Activated naive CD4-positive, alpha-beta T cell treated with Interleukin-2 at 50 U/mL for 16 hours (primary cell): ENCODE data around the gene CLCN2.
A peak's percentile ranks its signal among the peaks of the same experiment; 100 is the strongest.

Experiments used
- DNase-seq: peaks from one replicate; pipeline ENCODE4 v3.0.0-alpha.2; 2020

The CLCN2 gene

DNA sequence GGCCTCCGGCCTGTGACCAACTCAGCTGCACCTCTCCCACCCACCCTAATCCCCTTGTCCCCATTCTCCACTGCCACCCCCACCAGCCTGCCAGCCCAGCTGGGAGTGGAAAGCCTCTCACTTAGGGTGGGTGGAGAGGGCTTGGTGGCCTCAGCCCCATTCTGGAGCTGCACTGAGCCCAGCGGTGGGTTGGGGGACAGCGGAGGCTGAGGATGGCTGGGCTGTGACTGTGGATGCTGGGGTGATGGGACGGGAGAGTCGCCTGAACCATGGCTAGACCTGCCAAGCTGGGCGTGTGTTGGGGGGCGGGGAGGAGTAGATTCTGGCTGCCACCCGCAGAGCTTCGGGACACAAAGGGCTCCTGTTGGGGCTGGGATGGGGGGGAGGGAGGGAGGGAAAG lies 1.8 kb downstream of the CLCN2 start:
- no peak for DNase-seq

GRCh38 chr3:184358921-184359350 lies 2.5 kb downstream of the CLCN2 start:
- DNase-seq = no peak

DNA sequence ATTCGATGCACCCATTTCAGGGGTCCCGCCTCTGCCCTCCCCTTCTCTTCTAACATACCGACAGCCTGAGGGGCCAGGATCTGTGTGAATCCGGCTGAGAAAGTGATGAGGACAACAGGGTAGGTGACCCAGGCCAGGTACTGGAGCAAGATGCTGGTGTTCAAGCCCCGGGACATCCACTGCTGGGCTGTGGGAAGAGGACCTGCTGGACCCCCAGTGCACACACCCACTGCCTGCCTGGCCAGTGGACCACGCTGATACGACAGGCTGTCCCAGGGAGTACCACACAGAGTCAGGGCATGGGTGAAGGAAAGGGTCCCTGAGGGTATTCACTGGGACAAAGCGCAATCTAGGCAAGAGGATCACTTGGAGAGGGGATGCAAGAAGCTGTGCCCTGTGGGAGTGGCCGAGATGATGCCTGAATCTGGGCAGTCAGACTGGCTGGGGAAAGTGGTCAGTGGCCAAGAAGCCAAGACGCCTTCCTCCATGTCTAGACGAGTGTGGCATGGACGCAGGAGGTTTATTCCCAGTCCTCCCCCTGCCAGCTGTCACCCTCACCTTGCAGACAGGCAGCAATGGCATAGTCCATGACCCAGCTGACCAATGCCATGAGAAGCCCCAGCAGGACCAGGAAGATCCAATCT lies 3.2 kb downstream of the CLCN2 start:
- DNase-seq = no peak

DNA sequence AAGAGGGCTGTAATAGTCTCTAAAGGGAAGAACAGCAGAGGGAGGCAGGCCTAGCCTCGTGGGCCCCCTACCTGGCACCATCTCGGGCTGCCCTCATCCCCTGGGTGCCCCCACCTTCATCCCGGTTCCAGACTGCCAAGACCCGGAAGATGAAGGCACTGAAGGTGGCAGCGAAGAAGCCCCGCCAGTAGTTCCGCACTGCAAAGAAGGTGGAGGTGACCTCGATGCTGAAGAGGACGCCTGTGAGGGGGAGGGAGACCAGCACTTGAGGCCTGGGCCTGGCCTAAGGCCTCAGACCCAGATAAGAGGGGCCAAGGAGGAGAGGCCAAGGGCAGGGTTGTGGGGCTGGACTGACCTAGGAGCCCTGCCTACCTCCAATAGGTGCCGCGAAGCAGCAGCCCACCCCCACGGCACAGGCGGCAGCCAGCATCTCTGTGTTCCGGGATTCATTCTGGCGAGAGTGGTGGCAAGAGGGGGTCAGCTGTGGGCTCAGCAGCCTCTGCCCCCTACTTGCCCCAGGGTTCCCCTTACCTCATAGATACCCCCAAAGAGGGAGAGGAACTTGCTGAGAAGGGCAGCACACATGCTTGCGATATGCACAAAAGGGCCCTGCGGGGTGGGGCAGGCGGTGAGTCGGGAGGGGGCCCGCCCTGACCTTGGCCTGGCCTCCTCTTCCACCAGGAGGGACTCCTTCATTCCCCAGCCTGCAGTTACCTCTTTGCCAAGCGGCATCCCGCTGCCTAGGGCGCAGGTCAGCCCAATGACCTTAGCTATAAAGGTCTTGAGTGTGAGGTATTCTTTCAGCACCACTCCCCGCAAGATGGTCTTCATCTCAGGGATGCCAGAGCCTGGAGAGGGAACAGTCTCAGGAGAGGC lies 3.9 kb downstream of the CLCN2 start:
- DNase-seq = no peak

DNA sequence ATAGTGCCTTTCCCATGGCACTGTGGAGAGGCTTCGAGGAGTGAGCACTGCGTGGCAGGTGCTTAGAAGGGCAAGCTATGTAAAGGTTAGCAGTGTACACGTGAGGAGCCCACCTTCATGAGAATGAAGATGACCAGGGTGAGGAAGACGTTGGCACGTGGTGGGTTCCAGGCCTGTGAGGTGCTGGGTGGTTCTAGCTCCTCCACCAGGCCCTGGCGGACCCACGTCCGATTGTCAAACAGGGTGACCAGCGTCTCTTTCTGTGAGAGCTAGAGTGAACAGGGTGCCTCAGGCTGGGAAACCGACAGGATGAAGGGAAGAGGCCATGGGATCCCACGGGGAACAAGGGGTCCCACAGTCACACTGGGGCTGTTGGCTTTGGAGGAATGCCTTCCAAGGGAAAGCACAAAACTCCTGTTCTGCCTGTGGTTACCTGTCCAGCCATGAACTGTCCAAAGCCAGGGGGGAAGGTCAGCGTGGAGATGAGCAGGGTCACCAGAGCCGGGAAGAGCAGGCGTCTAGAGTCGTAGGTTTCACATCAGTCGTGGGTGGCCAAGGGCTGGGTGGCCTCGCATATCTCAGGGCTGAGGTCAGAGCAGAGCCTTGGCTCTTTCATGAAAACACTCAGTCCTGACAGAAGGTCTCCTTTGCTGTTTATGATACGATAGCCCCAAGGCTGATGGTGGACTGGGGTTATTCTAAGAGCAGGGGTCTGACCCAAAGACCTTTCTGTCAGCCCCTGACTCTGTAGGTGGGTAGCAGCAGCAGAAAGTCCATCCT lies 6.0 kb downstream of the CLCN2 start:
- no peak for DNase-seq

DNA sequence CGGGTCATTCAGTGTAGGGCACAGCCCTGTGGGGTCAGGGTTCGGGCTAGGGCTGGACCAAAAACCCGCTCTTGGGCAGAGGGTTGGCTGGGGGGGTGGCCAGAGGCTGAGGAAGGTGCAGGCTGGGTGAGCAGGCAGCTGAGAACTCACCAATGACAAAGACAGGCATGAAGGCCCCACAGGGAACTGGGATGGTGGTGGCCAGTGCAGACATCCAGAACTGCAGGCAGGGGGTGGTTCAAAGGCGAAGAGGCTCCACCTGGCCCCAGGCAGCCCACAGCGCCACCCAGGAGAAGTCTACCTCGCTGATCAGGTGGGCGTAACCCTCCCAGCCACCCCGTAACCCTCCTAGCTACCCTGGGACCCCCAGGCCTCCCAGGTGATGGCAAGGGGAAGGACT lies 6.7 kb downstream of the CLCN2 start:
- DNase-seq = no peak

DNA sequence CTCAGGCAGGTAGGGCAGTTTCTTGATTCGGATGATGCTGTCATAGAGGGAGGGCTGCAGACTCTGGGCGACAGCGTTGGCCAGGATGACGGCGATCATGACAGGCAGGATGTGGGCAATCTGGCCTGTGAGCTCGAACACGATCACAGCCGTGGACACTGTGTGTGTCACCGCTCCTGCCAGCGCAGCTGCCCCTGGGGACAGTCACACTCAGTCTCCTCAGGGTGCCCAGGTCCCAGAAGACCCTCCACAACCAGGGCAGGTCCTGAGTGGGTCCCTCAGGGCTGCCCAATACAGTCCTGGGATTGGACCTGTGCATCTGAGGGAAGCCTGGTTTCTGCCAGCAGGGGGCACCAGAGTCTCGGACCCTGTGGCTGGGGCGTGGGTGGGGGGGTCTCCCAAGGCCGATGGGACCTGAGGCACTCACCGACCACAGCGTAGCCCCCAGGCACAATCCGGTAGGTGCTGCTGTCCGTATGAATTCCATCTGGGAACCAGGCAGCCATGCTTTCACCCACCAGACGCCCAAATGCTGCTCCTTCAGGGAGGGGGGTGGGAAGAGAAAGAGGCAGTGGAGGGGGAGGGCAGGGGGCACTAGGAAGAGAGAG lies 7.2 kb downstream of the CLCN2 start:
- peak; percentile 69 for DNase-seq

DNA sequence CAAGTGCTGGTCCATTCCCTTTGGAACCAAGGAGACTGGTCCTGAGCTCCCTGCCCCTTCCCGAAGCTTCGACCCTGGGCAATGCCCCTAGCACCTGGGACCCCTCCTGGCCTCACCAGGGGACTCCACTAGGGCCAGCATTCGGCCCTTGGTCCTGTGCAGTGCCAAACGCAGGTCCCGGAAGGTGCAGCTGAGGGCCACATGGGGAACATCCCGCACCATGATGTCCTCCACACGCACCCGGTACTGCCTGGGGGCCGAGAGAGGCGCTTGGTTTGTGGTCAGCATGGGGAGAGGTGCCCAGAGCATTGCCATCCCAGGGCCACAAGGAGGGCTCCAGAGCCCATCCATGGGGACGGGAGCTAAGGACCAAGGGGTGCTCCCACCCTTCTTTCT lies 7.9 kb downstream of the CLCN2 start:
- DNase-seq = no peak

DNA sequence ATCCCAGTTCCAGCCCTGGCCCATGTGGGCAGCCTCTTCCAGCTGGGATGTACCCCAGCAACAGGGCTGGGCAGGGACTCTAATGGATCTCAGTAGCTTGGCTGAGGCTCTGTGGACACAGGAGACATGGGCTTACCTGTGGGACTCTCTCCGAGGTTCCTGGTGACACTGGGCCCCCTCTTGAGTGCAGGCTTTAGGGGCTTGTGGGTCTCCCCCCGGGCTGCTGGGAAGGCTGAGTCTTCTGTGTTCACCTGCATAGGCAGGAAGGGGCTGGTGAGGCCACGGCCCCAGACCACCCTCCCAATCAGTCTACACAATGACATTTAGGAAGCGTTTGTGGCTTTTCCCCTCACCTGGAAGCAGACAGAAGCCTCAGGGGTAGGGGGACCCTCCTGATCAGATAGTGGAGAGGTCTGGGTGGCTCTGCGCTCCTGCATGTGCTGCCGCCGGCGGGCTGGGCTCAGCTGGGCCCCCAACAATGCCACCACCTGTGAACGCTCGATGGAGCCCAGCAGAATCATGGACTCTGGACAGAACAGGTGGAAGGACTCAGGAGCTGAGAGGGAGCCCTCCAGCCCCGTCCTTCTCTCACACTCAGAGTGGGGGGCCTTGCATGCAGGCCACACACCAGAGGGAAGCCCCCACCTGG lies 8.4 kb downstream of the CLCN2 start:
- no peak for DNase-seq

DNA sequence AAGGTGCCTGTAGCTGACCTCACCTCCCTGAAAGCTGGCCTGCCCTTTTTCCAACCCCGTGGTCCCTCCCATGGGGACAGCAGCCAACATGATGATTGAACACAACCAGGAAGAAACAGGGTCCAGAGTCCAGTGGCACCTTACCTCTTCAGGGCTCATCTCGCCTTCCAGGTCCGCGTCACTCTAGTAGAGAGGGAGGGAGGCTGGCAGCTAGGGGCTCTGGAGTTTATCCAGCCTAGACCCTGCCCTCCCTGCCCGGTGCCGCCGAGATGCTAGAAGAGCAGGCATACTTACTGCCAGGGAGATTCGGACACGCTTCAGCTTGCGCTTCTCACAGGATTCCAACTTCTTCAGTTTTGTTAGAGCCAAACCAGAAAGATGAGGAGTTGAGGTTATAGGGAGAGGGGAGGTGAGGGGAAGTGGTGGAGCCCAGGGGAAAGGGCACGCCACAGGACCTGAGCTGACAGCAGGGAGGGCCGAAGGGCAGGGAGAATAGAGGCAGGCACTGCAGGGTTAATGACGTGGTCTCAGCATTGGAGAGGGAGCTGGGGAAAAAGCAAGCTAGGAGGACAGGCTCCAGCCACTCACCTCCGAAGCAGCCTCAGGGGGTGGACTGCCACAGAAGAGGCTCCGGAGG lies 9.1 kb downstream of the CLCN2 start:
- no peak for DNase-seq

DNA sequence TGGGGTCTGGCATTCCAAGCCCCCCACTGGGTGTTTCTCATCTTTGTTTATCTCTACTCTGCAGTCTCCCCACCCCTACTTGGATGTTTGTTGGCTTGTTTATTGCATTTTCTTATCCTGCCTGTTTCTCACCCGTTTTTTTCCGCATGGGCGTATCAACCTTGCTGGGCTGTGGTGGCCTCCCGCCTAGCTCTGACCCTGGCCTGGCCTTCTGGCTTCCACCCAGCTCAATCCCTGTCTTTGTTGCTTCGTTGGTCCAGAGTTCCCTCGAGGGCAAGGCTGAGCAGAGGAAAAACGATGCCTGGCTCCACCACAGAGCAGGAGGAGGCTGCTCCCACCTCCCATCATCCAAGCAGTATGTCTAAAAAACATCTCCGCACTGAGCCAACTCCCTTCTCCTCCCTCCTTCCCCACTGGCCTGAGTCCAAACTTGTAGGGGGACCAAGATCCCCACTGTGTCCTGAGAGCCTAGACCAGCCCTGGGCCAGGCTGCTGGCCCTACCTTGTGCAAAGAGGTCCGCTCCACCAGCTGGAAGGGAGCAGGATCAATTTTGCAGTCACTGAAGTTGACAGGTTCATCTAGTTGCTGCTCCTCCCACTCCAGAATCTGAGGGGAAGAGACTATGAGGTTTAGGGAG lies 9.8 kb downstream of the CLCN2 start:
- no peak for DNase-seq

DNA sequence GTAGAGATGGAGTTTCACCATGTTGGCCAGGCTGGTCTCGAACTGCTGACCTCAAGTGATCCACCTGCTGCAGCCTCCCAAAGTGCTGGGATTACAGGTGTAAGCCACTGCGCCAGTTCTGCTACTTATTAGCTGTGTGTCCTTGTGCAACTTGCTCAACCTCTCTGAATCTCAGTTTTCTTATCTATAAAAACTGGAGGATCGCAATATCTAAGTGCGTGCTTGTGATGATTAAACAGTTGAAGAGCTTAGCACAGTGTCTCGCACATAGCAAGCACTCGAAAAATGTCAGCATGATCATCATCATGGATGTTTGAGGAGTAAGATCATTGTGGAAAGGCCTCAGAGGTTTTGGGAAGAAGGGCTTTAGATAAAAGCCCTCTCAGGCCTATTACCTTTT lies 10.8 kb downstream of the CLCN2 start:
- no peak for DNase-seq

DNA sequence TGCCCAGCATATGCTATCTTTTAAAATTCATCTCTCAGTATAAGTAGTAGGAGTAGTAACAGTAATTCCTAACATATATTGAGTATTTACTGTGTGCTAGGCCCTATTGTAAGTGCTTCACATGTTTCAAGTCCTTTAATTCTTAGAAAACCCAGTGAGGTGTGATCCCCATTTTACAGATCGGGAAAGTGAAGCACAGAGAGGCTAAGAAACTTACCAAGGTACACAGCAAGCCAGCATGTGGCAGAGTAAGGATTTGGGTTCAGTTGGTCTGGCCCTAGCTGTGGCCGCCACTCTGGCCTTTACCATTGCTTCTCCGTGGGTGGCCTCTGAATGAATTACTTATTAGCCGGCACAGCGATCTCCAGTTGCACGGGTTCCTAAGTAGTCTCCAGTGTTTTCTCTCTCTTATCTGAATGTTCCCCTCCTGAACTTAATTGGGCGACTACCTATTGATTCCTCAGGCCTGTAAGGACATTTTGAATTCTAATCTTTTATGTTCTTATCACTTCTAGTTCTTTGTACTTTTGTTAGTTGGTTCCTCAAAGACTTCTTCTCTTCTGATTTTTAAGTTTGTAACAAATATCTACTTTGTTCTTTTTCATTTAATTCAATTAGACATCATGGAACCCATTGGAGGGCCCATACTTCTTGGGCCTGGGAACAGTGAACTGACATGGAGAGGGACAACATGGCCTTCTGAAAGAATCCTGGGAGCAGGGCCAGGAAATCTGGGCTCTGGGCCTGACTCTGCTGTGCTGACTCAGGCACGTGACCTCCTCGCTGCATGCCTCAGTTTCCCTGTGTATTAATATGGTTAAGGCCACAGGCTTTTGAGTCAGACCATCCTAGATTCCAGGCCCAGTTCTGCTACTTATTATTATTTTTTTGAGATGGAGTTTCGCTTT lies 11.6 kb downstream of the CLCN2 start:
- no peak for DNase-seq

DNA sequence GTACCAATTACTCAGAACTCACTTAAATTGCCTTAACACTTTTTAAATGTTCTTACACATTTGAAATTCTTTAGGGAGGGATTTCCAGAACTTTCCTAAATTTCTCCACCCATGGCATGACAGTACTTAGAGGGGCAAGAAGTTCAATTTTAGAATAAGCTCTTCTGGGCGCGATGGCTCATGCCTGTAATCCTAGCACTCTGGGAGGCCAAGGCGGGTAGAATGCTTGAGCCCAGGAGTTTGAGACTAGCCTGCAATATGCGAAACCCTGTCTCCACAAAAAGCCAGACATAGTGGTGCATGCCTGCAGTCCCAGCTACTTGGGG lies 13.4 kb downstream of the CLCN2 start:
- no peak for DNase-seq

DNA sequence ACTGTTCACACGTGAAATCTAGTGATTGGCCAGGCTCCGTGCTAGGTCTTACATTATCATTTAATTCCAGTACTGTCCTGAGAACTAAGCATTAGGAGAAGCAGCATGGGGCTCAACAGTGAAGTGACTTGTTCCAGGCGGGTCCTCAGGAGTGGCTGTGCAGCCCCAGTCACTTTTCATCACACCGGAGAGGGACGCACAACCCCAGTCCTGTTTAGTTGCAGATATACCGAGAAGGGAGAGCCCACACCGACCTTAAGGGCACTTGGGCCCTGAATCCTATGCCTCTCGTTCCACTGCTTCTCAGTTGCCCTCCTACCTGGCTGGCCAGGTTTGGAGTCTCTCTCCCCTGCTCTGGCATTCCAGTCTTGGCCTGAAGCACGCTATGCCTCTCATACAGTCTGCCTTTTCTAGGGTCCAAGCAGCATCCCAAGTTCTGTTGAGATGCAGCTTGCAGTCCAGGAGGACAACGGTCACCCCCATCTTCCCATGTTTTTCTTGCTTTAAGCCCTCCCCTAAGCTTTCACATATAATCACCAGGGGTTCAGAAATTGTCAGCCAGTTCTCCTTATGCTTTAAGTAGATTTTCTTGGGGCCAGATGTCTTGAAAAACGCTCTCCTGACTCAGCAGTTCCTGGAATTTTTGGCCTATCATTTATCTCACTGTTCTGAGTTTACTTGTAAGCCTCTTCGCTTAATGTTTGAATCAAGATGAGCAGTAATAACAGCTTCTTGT lies 13.9 kb downstream of the CLCN2 start:
- DNase-seq = no peak

GRCh38 chr3:184346480-184347190 lies 14.8 kb downstream of the CLCN2 start:
- DNase-seq = no peak

- no peak for DNase-seq
Measured at GRCh38 chr3:184345317-184346144, 15.9 kb downstream of the CLCN2 start.

- DNase-seq = no peak
Measured at GRCh38 chr3:184344579-184345316, 16.7 kb downstream of the CLCN2 start.
